Liver (tissue), 9 donors: Measurements from ENCODE around the gene TMEM215. TPM values are rescaled to one million over a fixed set of nuclear protein-coding genes. Genes with fewer than 3 reads are reported as not detected.

Experiments
- DNase-seq: peaks from one replicate; pipeline ENCODE4 v3.0.0-alpha.2; 2017; ENCODE audit warnings: low spot score
- H3K27ac ChIP-seq, 2 donors: one replicate each; pipeline ENCODE4 v1.7.0; 2013; ENCODE audit warnings: inconsistent platforms in 2 of 2, low read length in 2 of 2, control low read depth in 1 of 2, low read depth in 1 of 2, mild to moderate bottlenecking in 1 of 2
- H3K27me3 ChIP-seq, 4 donors: one replicate each; pipeline versions ENCODE4 v1.6.1 to v1.7.0; 2013; ENCODE audit warnings: low read length in 3 of 4, inconsistent platforms in 1 of 4, mild to moderate bottlenecking in 1 of 4, moderate library complexity in 1 of 4; ENCODE audit not compliant: control insufficient read depth in 4 of 4, insufficient read depth in 4 of 4
- H3K36me3 ChIP-seq, 4 donors: one replicate each; pipeline versions ENCODE4 v1.6.1 to v1.7.0; 2013; ENCODE audit warnings: low read length in 3 of 4, mild to moderate bottlenecking in 3 of 4, low read depth in 1 of 4, moderate library complexity in 1 of 4; ENCODE audit not compliant: control insufficient read depth in 4 of 4, insufficient read depth in 3 of 4
- H3K4me1 ChIP-seq, 4 donors: one replicate each; pipeline versions ENCODE4 v1.6.1 to v1.7.0; 2013; ENCODE audit warnings: low read length in 3 of 4, mild to moderate bottlenecking in 3 of 4, moderate library complexity in 1 of 4; ENCODE audit not compliant: control insufficient read depth in 4 of 4, insufficient read depth in 4 of 4
- H3K4me3 ChIP-seq, 3 donors: one replicate each; pipeline versions ENCODE4 v1.6.1 to v1.7.0; 2013; ENCODE audit warnings: low read length in 3 of 3, control low read depth in 1 of 3, low read depth in 1 of 3, mild to moderate bottlenecking in 1 of 3
- H3K9ac ChIP-seq, 2 donors: one replicate each; pipeline ENCODE4 v1.7.0; 2013; ENCODE audit warnings: low read length in 2 of 2, mild to moderate bottlenecking in 2 of 2, moderate library complexity in 2 of 2, control low read depth in 1 of 2, low read depth in 1 of 2
- H3K9me3 ChIP-seq, 4 donors: one replicate each; pipeline versions ENCODE4 v1.6.1 to v1.7.0; 2013; ENCODE audit warnings: low read length in 3 of 4; ENCODE audit not compliant: control insufficient read depth in 4 of 4
- EGR1 ChIP-seq, 2 donors: IDR thresholded peaks; 2 replicates each; pipeline ENCODE4 v1.6.1; 2016 to 2018; ENCODE audit warnings: antibody characterized with exemption in 2 of 2, low read depth in 2 of 2
- FOXA1 ChIP-seq: IDR thresholded peaks from 2 replicates; pipeline ENCODE4 v1.6.1; 2016; ENCODE audit warnings: antibody characterized with exemption
- FOXA2 ChIP-seq: IDR thresholded peaks from 2 replicates; pipeline ENCODE4 v1.6.1; 2016; ENCODE audit warnings: antibody characterized with exemption
- GABPA ChIP-seq, 2 donors: IDR thresholded peaks in 1 of 2; conservative IDR thresholded peaks in 1 of 2; 2 replicates each; pipeline ENCODE4 v1.6.1; 2016; ENCODE audit warnings: antibody characterized with exemption in 2 of 2, mild to moderate bottlenecking in 1 of 2, moderate library complexity in 1 of 2
- HNF4A ChIP-seq, 2 donors: conservative IDR thresholded peaks; 2 replicates each; pipeline ENCODE4 v1.6.1; 2016; ENCODE audit warnings: antibody characterized with exemption in 2 of 2, mild to moderate bottlenecking in 2 of 2
- HNF4G ChIP-seq: IDR thresholded peaks from 2 replicates; pipeline ENCODE4 v1.6.1; 2016; ENCODE audit warnings: antibody characterized with exemption
- JUND ChIP-seq, 2 donors: IDR thresholded peaks; 2 replicates each; pipeline ENCODE4 v1.6.1; 2016; ENCODE audit warnings: antibody characterized with exemption in 2 of 2
- MAX ChIP-seq: IDR thresholded peaks from 2 replicates; pipeline ENCODE4 v1.6.1; 2016; ENCODE audit warnings: antibody characterized with exemption
- NR2F2 ChIP-seq: IDR thresholded peaks from 2 replicates; pipeline ENCODE4 v1.6.1; 2016; ENCODE audit warnings: antibody characterized with exemption
- RAD21 ChIP-seq, 2 donors: IDR thresholded peaks; 2 replicates each; pipeline ENCODE4 v1.6.1; 2016; ENCODE audit warnings: antibody characterized with exemption in 2 of 2, mild to moderate bottlenecking in 2 of 2
- RXRA ChIP-seq, 2 donors: IDR thresholded peaks; 2 replicates each; pipeline ENCODE4 v1.6.1; 2017 to 2018; ENCODE audit warnings: antibody characterized with exemption in 2 of 2, mild to moderate bottlenecking in 1 of 2
- SP1 ChIP-seq: IDR thresholded peaks from 2 replicates; pipeline ENCODE4 v1.6.1; 2018; ENCODE audit warnings: antibody characterized with exemption, mild to moderate bottlenecking
- TAF1 ChIP-seq: conservative IDR thresholded peaks from 2 replicates; pipeline ENCODE4 v1.6.1; 2016; ENCODE audit warnings: antibody characterized with exemption, mild to moderate bottlenecking
- YY1 ChIP-seq: IDR thresholded peaks from 2 replicates; pipeline ENCODE4 v1.6.1; 2016; ENCODE audit warnings: antibody characterized with exemption, mild to moderate bottlenecking
- ZBTB33 ChIP-seq: IDR thresholded peaks from 2 replicates; pipeline ENCODE4 v1.6.1; 2016; ENCODE audit warnings: antibody characterized with exemption
- WGBS: extraction: QIAGEN DNeasy Blood & Tissue Kit; methylation state at CpG from one replicate; pipeline ENCODE4 v1.1.7; 2013; 5-methylcytosine and 5-hydroxymethylcytosine counted together
- polyA plus RNA-seq, 2 donors: library from polyadenylated mRNA; stranded (reverse) in 1 of 2; unstranded in 1 of 2; fragments of 200-250 nt in 1 of 2; fragments of >200 nt in 1 of 2; fragmentation: Nextera tagmentation in 1 of 2; extraction: Ambion mirVana in 1 of 2; gene quantifications; one replicate each; pipeline versions ENCODE4 v1.2.1 to v1.2.3, GENCODE V29; 2013 to 2015
- total RNA-seq, 2 donors: library from RNA; depleted of rRNA; stranded (reverse); fragments of >200 nt; gene quantifications; one replicate each; pipeline ENCODE4 v1.2.3, GENCODE V29; 2014
- TF ChIP-seq, protein P1 (sequence below): IDR thresholded peaks from 2 replicates; pipeline ENCODE4 v1.6.1; 2016; ENCODE audit warnings: antibody characterized with exemption, mild to moderate bottlenecking
- TF ChIP-seq, protein P2 (sequence below): fragments of 150-350 bp; IDR thresholded peaks from 2 replicates; pipeline ENCODE4 v1.5.1; 2017; ENCODE audit warnings: improper control_type of control experiment, low read depth, low read length; ENCODE audit not compliant: missing input control
- TF ChIP-seq, protein P3 (sequence below): IDR thresholded peaks from 2 replicates; pipeline ENCODE4 v1.6.1; 2016; ENCODE audit warnings: antibody characterized with exemption
- donor health status: healthy.
- donor health status: healthy.
- donor health status: healthy.
- donor health status: healthy.
- donor health status: healthy.

The TMEM215 gene
- total and polyA plus RNA-seq, 4 donors, result not detected

GRCh38 chr9:32775283-32775682 is 8.1 kb upstream of the TMEM215 start:
- no peak for DNase-seq
- Histone ChIP-seq H3K9ac (no peak overlapping the region), H3K4me3 (no peak overlapping the region), H3K9me3 (peaks cover 0 to 6% (median under 1%) of the 10 kb centered on the region in 4 donors), H3K36me3 (no peaks in the 10 kb centered on the region), H3K27ac (no peak overlapping the region), H3K27me3 (peaks cover 0 to 3% (median 0%) of the 10 kb centered on the region in 4 donors), H3K4me1 (no peaks in the 10 kb centered on the region)
- TF ChIP-seq NR2F2, result no peak
- TF ChIP-seq RXRA (IDR thresholded peaks at IDR 0.05), result no peak
- TF ChIP-seq JUND (IDR thresholded peaks at IDR 0.05), result no peak
- no peak for TF ChIP-seq GABPA (IDR thresholded peaks at IDR 0.05 in 1 of 2, conservative IDR thresholded peaks at IDR 0.05 in 1 of 2)
- no peak for TF ChIP-seq EGR1 (IDR thresholded peaks at IDR 0.05; ENCODE audit: low read depth in 2 of 2)
- no peak for TF ChIP-seq HNF4A (conservative IDR thresholded peaks at IDR 0.05)
- TF ChIP-seq RAD21 (IDR thresholded peaks at IDR 0.05), result no peak
- TF ChIP-seq MAX, result no peak
- TF ChIP-seq TAF1, result no peak
- TF ChIP-seq, protein P1, sequence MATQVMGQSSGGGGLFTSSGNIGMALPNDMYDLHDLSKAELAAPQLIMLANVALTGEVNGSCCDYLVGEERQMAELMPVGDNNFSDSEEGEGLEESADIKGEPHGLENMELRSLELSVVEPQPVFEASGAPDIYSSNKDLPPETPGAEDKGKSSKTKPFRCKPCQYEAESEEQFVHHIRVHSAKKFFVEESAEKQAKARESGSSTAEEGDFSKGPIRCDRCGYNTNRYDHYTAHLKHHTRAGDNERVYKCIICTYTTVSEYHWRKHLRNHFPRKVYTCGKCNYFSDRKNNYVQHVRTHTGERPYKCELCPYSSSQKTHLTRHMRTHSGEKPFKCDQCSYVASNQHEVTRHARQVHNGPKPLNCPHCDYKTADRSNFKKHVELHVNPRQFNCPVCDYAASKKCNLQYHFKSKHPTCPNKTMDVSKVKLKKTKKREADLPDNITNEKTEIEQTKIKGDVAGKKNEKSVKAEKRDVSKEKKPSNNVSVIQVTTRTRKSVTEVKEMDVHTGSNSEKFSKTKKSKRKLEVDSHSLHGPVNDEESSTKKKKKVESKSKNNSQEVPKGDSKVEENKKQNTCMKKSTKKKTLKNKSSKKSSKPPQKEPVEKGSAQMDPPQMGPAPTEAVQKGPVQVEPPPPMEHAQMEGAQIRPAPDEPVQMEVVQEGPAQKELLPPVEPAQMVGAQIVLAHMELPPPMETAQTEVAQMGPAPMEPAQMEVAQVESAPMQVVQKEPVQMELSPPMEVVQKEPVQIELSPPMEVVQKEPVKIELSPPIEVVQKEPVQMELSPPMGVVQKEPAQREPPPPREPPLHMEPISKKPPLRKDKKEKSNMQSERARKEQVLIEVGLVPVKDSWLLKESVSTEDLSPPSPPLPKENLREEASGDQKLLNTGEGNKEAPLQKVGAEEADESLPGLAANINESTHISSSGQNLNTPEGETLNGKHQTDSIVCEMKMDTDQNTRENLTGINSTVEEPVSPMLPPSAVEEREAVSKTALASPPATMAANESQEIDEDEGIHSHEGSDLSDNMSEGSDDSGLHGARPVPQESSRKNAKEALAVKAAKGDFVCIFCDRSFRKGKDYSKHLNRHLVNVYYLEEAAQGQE, result no peak
- TF ChIP-seq YY1, result no peak
- TF ChIP-seq FOXA1, result no peak
- TF ChIP-seq SP1, result no peak
- TF ChIP-seq, protein P2, sequence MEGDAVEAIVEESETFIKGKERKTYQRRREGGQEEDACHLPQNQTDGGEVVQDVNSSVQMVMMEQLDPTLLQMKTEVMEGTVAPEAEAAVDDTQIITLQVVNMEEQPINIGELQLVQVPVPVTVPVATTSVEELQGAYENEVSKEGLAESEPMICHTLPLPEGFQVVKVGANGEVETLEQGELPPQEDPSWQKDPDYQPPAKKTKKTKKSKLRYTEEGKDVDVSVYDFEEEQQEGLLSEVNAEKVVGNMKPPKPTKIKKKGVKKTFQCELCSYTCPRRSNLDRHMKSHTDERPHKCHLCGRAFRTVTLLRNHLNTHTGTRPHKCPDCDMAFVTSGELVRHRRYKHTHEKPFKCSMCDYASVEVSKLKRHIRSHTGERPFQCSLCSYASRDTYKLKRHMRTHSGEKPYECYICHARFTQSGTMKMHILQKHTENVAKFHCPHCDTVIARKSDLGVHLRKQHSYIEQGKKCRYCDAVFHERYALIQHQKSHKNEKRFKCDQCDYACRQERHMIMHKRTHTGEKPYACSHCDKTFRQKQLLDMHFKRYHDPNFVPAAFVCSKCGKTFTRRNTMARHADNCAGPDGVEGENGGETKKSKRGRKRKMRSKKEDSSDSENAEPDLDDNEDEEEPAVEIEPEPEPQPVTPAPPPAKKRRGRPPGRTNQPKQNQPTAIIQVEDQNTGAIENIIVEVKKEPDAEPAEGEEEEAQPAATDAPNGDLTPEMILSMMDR, result no peak
- TF ChIP-seq, protein P3, sequence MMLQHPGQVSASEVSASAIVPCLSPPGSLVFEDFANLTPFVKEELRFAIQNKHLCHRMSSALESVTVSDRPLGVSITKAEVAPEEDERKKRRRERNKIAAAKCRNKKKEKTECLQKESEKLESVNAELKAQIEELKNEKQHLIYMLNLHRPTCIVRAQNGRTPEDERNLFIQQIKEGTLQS, result no peak
- no peak for TF ChIP-seq HNF4G
- TF ChIP-seq ZBTB33, result no peak
- no peak for TF ChIP-seq FOXA2
- WGBS, result 54% methylated on average over 1 of the region's 1 CpG
